HG02981 (cell line): ENCODE data around the gene EP400.
"Not testable (repeated sequence)": the region's sequence is repeated elsewhere in the genome, so short reads cannot be mapped to it uniquely, and the experiment has no call there.

Experiments used
- ATAC-seq: cut with Tn5 transposase; IDR thresholded peaks from one replicate; pipeline ENCODE4 v1.9.1; 2021; ENCODE audit warnings: mild to moderate bottlenecking, moderate library complexity; ENCODE audit not compliant: unreplicated experiment

The EP400 gene

DNA sequence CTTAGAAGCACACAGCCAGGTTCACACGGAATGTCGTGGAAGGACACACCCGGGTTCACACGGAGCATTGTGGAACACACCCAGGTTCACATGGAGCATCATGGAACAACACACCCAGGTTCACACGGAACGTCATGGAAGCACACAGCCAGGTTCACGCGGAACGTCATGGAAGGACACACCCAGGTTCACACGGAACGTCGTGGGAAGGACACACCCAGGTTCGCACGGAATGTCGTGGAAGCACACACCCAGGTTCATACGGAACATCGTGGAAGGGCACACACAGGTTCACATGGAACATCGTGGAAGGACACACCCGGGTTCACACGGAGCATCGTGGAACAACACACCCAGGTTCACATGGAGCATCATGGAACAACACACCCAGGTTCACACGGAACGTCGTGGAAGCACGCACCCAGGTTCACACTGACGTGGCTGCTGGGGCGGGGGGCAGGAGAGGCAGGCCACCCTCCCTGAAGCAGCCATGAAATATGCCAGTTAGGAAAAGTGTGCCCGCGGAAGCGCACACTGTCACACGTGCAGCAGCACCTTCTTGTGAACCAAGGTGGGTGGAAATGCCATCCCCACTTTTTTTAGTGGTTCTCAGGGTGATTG lies 86.4 kb downstream of the EP400 start:
- ATAC-seq: no peak

DNA sequence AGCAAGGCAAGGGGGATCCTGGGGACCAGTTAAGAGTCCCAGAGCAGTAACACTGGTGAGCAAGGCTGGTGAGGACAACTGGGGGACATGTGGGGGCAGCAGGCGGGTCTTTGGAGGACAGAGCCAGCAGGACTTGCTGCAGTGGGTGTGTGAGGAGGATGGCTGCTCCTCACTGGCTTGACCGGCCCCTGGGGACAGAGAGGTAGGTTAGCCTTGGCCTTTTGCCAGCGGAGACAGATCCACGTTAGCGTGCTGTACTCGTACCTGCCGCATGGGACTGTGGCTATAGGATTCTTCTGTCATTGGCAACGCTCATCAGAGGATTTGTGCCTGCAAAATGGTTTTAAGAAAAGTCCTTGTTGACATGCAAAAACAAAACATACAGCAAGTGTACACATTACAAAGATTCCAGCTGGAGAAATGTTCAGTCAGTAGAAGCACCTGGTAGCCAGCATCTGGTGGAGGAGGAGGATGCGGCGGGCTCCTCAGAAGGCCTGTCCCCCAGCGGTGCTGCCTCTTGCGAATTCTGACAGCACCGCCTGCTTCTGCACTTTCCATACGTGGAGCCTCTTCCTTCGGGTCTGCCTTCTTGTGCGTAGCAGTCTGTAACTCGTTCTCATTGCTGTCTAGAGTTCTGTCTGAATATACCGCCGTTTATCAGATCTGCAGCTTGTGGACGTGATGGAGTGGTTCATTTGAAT lies 91.3 kb downstream of the EP400 start:
- no peak for ATAC-seq

- ATAC-seq: no peak
These were observed 93.5 kb downstream of the EP400 start for GRCh38 chr12:132043216-132043615.

GRCh38 chr12:132043770-132044467 lies 94.2 kb downstream of the EP400 start:
- ATAC-seq: no peak

GRCh38 chr12:132044661-132045412 lies 95.1 kb downstream of the EP400 start:
- no peak for ATAC-seq

DNA sequence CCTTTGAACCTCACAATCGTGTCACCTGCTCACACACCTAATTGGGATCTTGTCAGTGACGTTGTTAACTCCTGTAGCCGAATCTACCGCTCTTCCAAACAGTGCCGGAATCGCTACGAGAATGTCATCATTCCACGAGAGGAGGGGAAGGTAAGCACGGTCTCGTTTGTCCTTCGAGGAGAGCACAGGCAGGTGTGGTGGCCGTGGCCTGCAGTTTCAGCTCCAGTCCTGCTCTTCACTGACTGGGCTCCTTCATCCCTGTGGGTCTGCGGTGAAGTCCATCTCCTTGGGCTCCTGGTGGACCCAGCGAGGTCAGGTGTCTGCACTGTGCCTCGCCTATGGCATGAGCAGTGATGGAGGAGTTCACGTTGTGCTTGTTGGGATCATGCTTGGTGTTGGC lies 96.0 kb downstream of the EP400 start:
- no peak for ATAC-seq

DNA sequence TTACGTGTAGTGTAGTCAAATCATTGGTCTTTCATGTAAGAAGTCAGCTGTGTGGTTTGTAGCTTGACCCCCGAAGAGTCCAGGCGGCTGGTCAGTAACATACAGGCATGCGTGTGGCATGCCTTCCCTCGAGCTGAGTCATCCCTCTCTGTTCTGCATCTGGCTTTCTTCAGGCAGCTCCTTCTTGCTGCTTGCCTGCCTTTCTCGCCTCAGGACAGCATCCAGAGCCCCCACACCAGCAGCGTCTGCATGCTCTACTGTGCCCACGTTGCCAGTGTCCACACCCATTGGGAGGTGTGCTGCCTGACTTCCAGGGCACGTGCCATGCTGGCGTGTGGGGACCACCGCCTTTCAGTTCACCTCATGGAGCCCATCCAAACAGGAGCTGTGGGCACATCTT lies 96.8 kb downstream of the EP400 start:
- ATAC-seq: no peak

GRCh38 chr12:132047630-132048029 lies 97.9 kb downstream of the EP400 start:
- ATAC-seq: not testable (repeated sequence)

- ATAC-seq: no peak
These were observed 99.7 kb downstream of the EP400 start for GRCh38 chr12:132049442-132049841.

DNA sequence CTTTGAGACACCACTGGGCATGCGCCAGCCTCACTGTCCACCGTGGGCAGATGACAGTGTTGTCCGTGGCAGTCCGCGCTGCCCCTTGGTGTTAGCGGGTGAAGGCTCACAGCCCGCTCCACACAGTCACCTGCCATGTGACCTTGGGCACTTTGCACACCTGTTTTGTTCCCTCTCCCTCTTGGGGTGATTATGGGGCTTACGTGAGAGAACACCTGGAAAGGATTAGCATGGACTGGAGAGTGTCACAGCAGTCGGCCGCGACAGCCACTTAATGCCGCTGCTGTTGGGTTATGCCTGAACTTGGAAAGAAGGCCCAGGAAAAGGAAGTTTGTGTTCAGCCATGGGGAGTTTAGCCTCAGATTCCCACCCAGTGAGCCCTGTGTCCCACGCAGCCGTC lies 100.1 kb downstream of the EP400 start:
- ATAC-seq: no peak

DNA sequence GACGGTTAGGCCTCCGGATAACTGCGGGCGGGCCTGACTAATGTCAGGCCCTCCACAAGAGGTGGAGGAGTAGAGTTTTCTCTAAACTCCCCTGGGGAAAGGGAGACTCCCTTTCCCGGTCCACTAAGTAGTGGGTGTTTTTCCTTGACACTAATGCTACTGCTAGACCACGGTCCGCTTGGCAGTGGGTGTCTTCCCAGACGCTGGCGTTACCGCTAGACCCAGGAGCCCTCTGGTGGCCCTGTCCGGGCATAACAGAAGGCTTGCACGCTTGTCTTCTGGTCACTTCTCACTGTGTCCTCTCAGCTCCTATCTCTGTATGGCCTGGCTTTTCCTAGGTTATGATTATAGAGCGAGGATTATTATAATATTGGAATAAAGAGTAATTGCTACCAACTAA lies 102.0 kb downstream of the EP400 start:
- not testable (repeated sequence) for ATAC-seq

- ATAC-seq: no peak
These were observed 102.6 kb downstream of the EP400 start for GRCh38 chr12:132052196-132052932.

DNA sequence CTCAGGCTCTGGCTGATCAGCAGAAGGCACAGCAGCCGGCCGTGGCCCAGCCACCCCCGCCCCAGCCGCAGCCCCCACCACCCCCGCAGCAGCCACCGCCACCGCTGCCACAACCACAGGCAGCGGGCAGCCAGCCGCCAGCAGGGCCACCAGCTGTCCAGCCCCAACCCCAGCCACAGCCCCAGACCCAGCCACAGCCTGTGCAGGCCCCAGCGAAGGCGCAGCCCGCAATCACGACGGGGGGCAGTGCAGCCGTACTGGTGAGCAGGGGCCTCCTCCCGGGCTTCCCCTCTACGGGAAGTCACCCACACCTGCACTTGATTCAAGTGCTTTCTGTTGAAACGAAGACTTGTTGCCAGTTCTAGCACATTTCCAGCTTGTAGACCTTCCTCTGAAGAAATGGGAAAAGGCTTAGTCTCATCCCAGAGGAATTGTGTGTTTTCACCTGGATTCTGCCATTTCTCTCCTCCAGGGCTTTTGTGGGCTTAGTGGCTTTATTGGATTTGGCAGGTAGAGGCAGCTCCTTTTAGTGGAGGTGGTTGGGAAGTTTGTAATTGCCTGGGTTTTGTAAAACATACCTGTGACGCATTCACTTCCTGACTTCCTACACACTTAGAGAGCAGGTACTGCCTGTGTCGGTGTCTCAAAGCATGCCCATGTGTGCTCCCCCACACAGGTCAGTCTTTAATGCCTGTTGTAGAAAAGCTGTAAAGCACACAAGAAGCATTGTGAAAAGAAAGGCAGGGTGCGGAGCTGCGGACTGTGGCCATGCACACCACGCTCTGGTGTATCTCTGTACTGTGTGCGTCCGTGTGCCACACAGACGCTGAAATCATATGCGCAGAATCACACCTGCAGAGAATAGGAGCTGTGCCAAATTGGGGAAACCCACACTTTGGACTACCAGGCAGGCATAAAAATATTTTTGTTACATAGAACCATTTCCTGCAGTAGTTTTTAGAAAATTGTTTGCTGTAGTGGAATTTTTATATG lies 103.9 kb downstream of the EP400 start:
- no peak for ATAC-seq

DNA sequence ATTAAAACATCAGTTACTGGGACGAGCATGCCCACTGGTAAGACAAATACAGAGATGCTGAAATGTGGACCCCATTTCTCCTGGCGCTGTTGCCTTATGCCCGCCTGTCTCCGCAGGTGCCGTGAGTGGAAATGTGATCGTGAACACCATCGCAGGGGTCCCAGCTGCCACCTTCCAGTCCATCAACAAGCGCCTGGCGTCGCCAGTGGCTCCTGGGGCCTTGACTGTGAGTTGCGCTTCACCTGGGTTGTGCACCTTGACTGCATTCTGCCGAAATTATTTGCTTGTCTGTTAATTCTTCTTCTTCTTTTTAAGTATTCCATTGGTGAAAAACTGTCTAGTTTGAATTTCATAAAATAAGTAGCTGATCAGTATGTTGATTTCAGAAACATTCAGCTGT lies 105.2 kb downstream of the EP400 start:
- no peak for ATAC-seq

GRCh38 chr12:132055535-132056096 lies 105.9 kb downstream of the EP400 start:
- ATAC-seq: no peak

- ATAC-seq: no peak
These were observed 106.6 kb downstream of the EP400 start for GRCh38 chr12:132056320-132056719.

DNA sequence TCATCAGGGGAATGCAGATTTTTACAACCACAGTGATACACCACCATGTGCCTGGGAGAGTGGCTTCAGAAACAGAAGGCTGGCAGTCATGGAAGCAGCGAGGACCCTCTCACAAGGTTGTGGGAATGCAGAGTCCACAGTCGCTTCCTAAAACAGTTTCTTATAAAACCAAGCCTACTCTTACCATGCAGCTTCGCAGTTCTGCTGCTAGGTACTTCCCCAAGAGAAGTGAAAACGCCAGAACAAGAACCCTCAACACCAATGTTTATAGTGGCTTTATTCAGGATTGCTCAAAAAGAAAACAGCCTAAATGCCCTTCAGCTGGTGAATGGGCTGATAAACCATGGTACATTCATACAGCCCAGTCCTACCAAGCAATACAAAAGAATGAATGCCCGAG lies 107.2 kb downstream of the EP400 start:
- no peak for ATAC-seq

DNA sequence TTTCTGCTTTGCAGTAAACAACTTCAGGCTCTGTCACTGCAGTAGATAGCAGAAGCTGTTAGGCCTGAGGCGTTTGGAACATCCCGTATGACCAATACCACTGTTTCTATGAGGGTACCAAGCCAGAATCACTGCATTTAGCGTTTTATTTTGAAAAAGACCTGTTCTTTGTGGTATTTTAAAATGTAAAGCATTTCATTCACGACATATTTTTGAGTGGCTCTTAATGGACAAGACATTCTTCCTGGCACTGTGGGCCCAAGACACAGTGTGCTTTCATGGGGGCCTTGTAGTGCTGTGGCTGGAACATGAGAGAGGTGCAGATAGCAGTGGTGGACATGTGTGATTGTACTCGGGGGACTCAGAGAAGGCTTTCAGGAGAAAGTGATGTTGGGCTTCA lies 107.9 kb downstream of the EP400 start:
- ATAC-seq: no peak

- no peak for ATAC-seq
These were observed 111.5 kb downstream of the EP400 start for GRCh38 chr12:132061197-132061596.
